Measurements from ENCODE around the gene ZNF304. TPM values are rescaled to one million over a fixed set of nuclear protein-coding genes. Genes with fewer than 3 reads are reported as not detected.

Gene ZNF304
- total and polyA plus RNA-seq, 2 of the 13 experiments (the other 11 are each of a cell fraction or from before 2014, with no cell fraction given): 3.4 to 8.0 TPM

GRCh38 chr19:57362997-57363687 lies 12.1 kb downstream of the ZNF304 start, which contains the start of the genes TRAPPC2B and ZNF547 (continued):
- TF ChIP-seq AKNA (CRISPR knock-in tag; IDR thresholded peaks at IDR 0.05; ENCODE audit: borderline replicate concordance) (no peak), THAP7 (CRISPR knock-in tag; IDR thresholded peaks at IDR 0.05) (no peak), ZNF709 (CRISPR knock-in tag; IDR thresholded peaks at IDR 0.05) (no peak), ARID2 (CRISPR knock-in tag; IDR thresholded peaks at IDR 0.05; ENCODE audit: borderline replicate concordance) (no peak), ZNF253 (CRISPR knock-in tag; IDR thresholded peaks at IDR 0.05; ENCODE audit: borderline replicate concordance) (no peak), HOXD1 (CRISPR knock-in tag; IDR thresholded peaks at IDR 0.05) (no peak), ZSCAN21 (CRISPR knock-in tag; IDR thresholded peaks at IDR 0.05; ENCODE audit: borderline replicate concordance) (no peak), ZSCAN31 (CRISPR knock-in tag; IDR thresholded peaks at IDR 0.05; ENCODE audit: low read depth) (peak; percentile 49), SMAD3 (CRISPR knock-in tag; IDR thresholded peaks at IDR 0.05) (0 out of 2 replicates have a peak, but pooled peaks have one; percentile 22), SP140L (CRISPR knock-in tag; IDR thresholded peaks at IDR 0.05; ENCODE audit: borderline replicate concordance) (no peak), SAP130 (CRISPR knock-in tag; IDR thresholded peaks at IDR 0.05; ENCODE audit: low read depth) (peak; percentile 94), SYNCRIP (IDR thresholded peaks at IDR 0.05; ENCODE audit: insufficient read depth, low read depth, low read length) (no peak), TAF15 (IDR thresholded peaks at IDR 0.05; ENCODE audit: low read depth, low read length, poor library complexity, severe bottlenecking) (no peak), SALL1 (CRISPR knock-in tag; IDR thresholded peaks at IDR 0.05) (peak; percentile 78), PHF21A (CRISPR knock-in tag; IDR thresholded peaks at IDR 0.05) (0 out of 2 replicates have a peak, but pooled peaks have one; percentile 49), HOXA3 (CRISPR knock-in tag; IDR thresholded peaks at IDR 0.05) (peak; percentile 100), PAF1 (CRISPR knock-in tag; IDR thresholded peaks at IDR 0.05) (no peak), CSRNP1 (CRISPR knock-in tag; IDR thresholded peaks at IDR 0.05) (no peak), HOXA7 (CRISPR knock-in tag; IDR thresholded peaks at IDR 0.05) (no peak), ZNF703 (CRISPR knock-in tag; IDR thresholded peaks at IDR 0.05; ENCODE audit: borderline replicate concordance) (no peak)
- TF ChIP-seq, protein P1, sequence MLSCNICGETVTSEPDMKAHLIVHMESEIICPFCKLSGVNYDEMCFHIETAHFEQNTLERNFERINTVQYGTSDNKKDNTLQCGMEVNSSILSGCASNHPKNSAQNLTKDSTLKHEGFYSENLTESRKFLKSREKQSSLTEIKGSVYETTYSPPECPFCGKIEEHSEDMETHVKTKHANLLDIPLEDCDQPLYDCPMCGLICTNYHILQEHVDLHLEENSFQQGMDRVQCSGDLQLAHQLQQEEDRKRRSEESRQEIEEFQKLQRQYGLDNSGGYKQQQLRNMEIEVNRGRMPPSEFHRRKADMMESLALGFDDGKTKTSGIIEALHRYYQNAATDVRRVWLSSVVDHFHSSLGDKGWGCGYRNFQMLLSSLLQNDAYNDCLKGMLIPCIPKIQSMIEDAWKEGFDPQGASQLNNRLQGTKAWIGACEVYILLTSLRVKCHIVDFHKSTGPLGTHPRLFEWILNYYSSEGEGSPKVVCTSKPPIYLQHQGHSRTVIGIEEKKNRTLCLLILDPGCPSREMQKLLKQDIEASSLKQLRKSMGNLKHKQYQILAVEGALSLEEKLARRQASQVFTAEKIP (CRISPR knock-in tag; IDR thresholded peaks at IDR 0.05; ENCODE audit: borderline replicate concordance): no peak

Measured in HepG2 (cell line).